Measurements from ENCODE around the gene UVSSA. TPM values are rescaled to one million over a fixed set of nuclear protein-coding genes. Genes with fewer than 3 reads are reported as not detected.

Gene UVSSA
- total and polyA plus RNA-seq, 8 donors = 4.1 to 103 (median 25.3) TPM

Other genes starting within 250 kb of the UVSSA start
- 1 to 10 TPM in 1 of 5 donors, not detected in 4; 1.3 TPM for gene RNF212, start 233.6 kb upstream of the UVSSA start, total RNA-seq
- gene RNF212, start 233.6 kb upstream of the UVSSA start, polyA plus RNA-seq = 1 to 10 TPM; 1.7 to 4.8 (median 3.5) TPM
- gene SPON2, start 174.6 kb upstream of the UVSSA start, total RNA-seq = 100 to 1,000 TPM in 1 of 5 donors, 10 to 100 TPM in 4; 12.8 to 224 (median 63.9) TPM
- gene SPON2, start 174.6 kb upstream of the UVSSA start, polyA plus RNA-seq = 10 to 100 TPM; 20.1 to 54.6 (median 40.6) TPM
- 100 to 1,000 TPM in 3 of 5 donors, 10 to 100 TPM in 2; 85.0 to 415 (median 227) TPM for gene CTBP1, start 98.1 kb upstream of the UVSSA start, total RNA-seq
- 10 to 100 TPM; 72.7 to 90.4 (median 83.5) TPM for gene CTBP1, start 98.1 kb upstream of the UVSSA start, polyA plus RNA-seq
- gene MAEA, start 57.3 kb upstream of the UVSSA start, total RNA-seq = 100 to 1,000 TPM in 3 of 5 donors, 10 to 100 TPM in 2; 34.0 to 295 (median 103) TPM
- 10 to 100 TPM; 42.3 to 48.4 (median 42.8) TPM for gene MAEA, start 57.3 kb upstream of the UVSSA start, polyA plus RNA-seq
- gene NKX1-1, start 59.2 kb downstream of the UVSSA start, total RNA-seq = not detected
- gene NKX1-1, start 59.2 kb downstream of the UVSSA start, polyA plus RNA-seq = not detected

Measured in stomach (tissue), 8 donors.